Activated CD4-positive, alpha-beta T cell treated with anti-CD3 and anti-CD28 coated beads for 36 hours (primary cell): Measurements from ENCODE around the gene UBALD1. TPM values are rescaled to one million over a fixed set of nuclear protein-coding genes. Genes with fewer than 3 reads are reported as not detected.
"Not testable (repeated sequence)": the region's sequence is repeated elsewhere in the genome, so short reads cannot be mapped to it uniquely, and the experiment has no call there.

Source experiments
- ATAC-seq: fragments of 200-7000 bp; cut with Tn5 transposase; one replicate; pipeline ENCODE4 v1.10.0; 2021; ENCODE audit warnings: mild to moderate bottlenecking, moderate library complexity
- CTCF ChIA-PET: fragments of 350-600 bp; sonication (Branson Sonifier 250); formaldehyde crosslinking; loops from one replicate; lab custom pipeline; 2021; ENCODE audit warnings: antibody characterized with exemption; lab: Charles Lee
- POLR2A ChIA-PET: fragments of 350-600 bp; sonication (Branson Sonifier 250); formaldehyde crosslinking; loops from one replicate; lab custom pipeline; 2021; ENCODE audit warnings: antibody characterized with exemption, inconsistent platforms; lab: Charles Lee
- DNase-seq: peaks from one replicate; pipeline ENCODE4 v3.0.0-alpha.2; 2020
- H3K27ac Mint-ChIP-seq: one replicate; pipeline ENCODE4 v1.8.0; 2021; ENCODE audit warnings: mixed read lengths
- H3K27me3 Mint-ChIP-seq: one replicate; pipeline ENCODE4 v1.8.0; 2021; ENCODE audit warnings: mixed read lengths
- H3K36me3 Mint-ChIP-seq: one replicate; pipeline ENCODE4 v1.8.0; 2021; ENCODE audit warnings: low read depth, mixed read lengths
- H3K4me1 Mint-ChIP-seq: one replicate; pipeline ENCODE4 v1.8.0; 2021; ENCODE audit warnings: mixed read lengths
- H3K4me3 Mint-ChIP-seq: one replicate; pipeline ENCODE4 v1.8.0; 2021; ENCODE audit warnings: mild to moderate bottlenecking, moderate library complexity, mixed read lengths
- H3K9me3 Mint-ChIP-seq: one replicate; pipeline ENCODE4 v1.8.0; 2021; ENCODE audit warnings: low read depth, mixed read lengths
- intact Hi-C, 2 experiments: fragments of 100-400 bp; cut with DNase I in 1 of 2; cut with micrococcal nuclease in 1 of 2; formaldehyde crosslinking; loops; one replicate each; pipeline versions ENCODE4 v1.14.2 to v1.15.1; 2022 to 2024; cut with DNase I, micrococcal nuclease
- total RNA-seq, 2 experiments: library from RNA; stranded (reverse); gene quantifications; one replicate each; pipeline ENCODE4 v1.2.3, GENCODE V29; 2021

Gene UBALD1
- total RNA-seq, 2 experiments from 2014 or later = 9.7 to 10.2 TPM

DNA sequence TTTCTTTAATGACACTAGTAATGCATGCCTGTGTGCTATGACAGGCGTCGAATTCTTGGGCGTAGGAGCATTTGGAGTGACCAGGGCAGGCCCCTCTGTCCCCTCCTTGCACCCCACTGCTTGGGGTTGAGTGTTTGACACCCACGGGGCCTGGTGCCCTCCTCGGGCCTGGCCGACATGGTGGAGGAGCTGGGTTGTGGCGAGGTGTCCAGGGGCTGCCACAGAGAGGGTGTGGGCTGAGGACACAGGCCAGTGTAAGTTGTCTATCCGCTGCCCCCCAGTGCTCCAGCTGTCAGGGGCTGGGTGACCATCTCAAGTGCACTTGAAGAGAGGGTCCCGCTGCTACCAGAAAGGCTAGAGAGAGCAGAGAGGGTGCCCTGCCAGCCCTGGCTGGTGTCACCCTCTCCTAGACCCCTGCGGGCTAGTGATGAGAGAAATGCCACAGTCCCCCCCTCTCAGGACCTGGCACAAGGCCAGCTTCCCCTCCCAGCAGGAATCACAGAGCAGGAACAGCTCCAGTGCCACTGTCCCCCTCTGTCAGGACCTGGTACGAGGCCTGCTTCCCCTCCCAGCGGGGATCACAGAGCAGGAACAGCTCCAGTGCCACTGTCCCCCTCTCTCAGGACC lies 40.4 kb upstream of the UBALD1 start:
- ChIA-PET POLR2A (no interaction called here), CTCF (no interaction called here)

DNA sequence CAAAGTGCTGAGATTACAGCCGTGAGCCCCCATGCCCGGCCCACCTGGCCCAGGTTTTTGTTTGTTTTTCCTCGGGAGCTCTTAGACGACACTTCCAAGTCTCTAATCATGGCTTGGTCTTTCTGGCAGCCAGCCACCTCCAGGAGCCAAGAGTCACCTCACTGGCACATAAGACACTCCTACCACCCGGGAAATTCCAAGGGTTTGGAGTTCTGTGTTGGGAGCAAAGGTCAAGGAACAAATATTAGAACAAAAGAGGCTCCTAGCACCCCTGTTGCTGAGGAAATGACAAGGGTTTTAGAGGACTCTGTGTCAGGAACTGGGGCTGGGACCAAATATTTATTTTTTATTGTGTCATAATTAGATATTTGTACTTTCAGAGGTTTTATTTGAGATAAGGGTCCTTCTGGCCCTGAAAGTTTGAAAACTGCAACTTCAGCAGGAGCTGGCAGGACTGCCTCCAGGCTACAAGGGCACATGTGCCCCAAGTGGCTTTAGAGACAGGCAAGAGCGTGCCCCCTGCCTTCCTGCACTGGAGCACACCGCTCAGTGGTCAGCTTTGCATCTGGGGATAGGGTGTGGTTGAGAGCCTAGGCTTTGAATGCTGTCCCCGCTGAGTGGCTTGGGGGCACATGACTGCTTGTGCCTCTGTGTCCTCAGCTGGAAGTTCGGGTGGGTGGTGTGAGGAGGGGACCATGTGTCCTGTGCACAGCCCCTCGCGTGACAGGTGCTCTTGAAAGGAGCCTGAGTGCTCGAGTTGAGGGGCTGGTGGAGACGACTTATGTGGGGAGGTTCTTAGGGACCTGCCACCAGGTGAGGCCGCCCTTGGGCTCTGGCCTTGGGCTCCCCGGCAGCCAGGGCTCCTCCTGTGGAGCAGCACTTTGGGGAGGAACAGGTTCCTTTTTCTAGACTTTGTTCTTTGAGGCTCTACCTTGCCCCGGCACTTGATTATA lies 39.6 kb upstream of the UBALD1 start:
- Mint-ChIP-seq H3K4me1 (peaks cover 20% of the 10 kb centered on the region), H3K9me3 (no peaks in the 10 kb centered on the region), H3K27me3 (no peaks in the 10 kb centered on the region), H3K4me3 (no peak overlapping the region), H3K36me3 (peaks cover 26% of the 10 kb centered on the region), H3K27ac (no peak overlapping the region)
- ATAC-seq = no peak
- DNase-seq = no peak
- CTCF ChIA-PET = interaction anchor here (0.5 kb wide), 1 partner anchor 75 kb away, joined by 3 read pairs; no protein-coding TSS in a partner anchor
- intact Hi-C loops = no loop called here
- POLR2A ChIA-PET = no interaction called here

More for the DNA sequence above, 40.4 kb upstream of the UBALD1 start:
- ATAC-seq (no peak), DNase-seq (no peak)
- Mint-ChIP-seq H3K9me3 (no peaks in the 10 kb centered on the region), H3K36me3 (peaks cover 21% of the 10 kb centered on the region), H3K4me3 (no peak overlapping the region), H3K27ac (no peak overlapping the region), H3K4me1 (peaks cover 22% of the 10 kb centered on the region), H3K27me3 (no peaks in the 10 kb centered on the region)
- intact Hi-C loops = no loop called here

DNA sequence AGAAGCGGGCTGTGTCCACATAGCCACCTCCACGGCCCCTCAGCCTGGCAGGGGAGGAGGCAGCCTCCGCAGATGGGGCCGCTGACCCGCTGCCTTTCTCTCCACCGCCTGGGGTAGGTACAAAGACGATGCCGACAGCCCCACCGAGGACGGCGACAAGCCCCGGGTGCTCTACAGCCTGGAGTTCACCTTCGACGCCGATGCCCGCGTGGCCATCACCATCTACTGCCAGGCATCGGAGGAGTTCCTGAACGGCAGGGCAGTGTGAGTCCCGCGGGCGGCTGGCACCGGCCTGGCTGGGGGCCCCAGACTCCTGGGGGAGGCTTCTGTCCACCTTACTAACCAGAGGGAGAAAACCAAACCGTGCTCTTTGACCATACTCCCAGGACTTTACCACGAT lies 37.9 kb upstream of the UBALD1 start:
- DNase-seq = no peak
- peaks cover 32% of the 10 kb centered on the region for H3K36me3 Mint-ChIP-seq
- no peak for ATAC-seq
- H3K27me3 Mint-ChIP-seq = no peaks in the 10 kb centered on the region
- H3K4me1 Mint-ChIP-seq = peaks cover 18% of the 10 kb centered on the region
- intact Hi-C loops = no loop called here
- POLR2A ChIA-PET = no interaction called here
- no peak overlapping the region for H3K27ac Mint-ChIP-seq
- H3K4me3 Mint-ChIP-seq = no peak overlapping the region
- CTCF ChIA-PET = no interaction called here
- H3K9me3 Mint-ChIP-seq = no peaks in the 10 kb centered on the region

DNA sequence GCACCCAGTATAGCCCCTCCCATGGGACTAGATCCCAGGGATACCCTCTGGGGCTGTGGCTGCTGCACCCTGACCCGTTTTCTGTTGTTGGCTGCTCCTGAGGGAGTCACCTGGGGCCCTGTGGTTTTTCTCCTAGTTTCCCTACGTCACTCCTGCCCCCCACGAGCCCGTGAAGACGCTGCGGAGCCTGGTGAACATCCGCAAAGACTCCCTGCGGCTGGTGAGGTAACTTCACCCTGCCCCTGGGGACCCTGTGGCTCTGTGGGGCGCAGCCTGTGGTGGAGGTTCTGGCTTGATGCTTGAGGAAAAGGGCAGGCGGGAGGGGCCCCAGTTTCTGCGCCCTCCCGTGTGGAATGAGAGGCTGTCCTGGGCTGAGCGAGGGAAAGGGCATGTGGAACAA lies 37.1 kb upstream of the UBALD1 start:
- Mint-ChIP-seq H3K27ac (no peak overlapping the region), H3K4me3 (no peak overlapping the region), H3K36me3 (peaks cover 29% of the 10 kb centered on the region), H3K27me3 (no peaks in the 10 kb centered on the region), H3K4me1 (peaks cover 23% of the 10 kb centered on the region), H3K9me3 (no peaks in the 10 kb centered on the region)
- intact Hi-C loops = no loop called here
- ATAC-seq = no peak
- ChIA-PET CTCF (no interaction called here), POLR2A (no interaction called here)
- no peak for DNase-seq

DNA sequence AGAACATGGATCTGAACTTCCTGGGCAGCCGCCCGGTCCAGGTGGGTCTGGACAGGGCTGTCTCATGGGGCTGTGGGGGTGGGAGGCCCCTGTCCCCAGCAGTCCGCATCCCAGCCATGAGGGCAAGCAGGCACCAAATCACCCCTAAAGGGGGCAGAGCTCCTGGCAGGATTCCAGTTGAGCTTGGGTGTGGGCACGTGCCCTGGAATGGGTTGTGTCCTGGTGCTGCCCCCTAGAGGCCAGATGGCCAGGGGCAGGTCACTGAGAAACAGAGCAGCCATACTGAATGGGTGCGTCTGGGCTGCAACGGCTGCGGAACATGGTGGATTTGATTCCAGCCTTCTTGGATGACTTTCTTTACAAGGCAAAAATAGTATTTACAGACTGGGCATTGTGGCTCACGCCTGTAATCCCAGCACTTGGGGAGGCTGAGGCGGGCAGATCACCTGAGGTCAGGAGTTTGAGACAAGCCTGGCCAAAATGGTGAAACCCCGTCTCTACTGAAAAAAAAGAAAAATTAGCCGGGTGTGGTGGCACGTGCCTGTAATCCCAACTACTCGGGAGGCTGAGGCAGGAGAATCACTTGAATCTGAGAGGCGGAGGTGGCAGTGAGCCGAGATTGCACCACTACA lies 35.9 kb upstream of the UBALD1 start:
- CTCF ChIA-PET = interaction anchor here (1.0 to 2.2 kb wide), 10 partner anchors 8 to 172 kb away, joined by 3 to 15 read pairs (median 6); partner anchors contain the start of gene MGRN1
- H3K27me3 Mint-ChIP-seq, intact Hi-C loops, H3K9me3 Mint-ChIP-seq, POLR2A ChIA-PET, H3K4me3 Mint-ChIP-seq: not testable (repeated sequence)
- Mint-ChIP-seq H3K4me1 (peaks cover 28% of the 10 kb centered on the region), H3K36me3 (peaks cover 23% of the 10 kb centered on the region), H3K27ac (peak overlapping the region; percentile 37)
- ATAC-seq = peak; percentile 75
- peak; percentile 89 for DNase-seq

DNA sequence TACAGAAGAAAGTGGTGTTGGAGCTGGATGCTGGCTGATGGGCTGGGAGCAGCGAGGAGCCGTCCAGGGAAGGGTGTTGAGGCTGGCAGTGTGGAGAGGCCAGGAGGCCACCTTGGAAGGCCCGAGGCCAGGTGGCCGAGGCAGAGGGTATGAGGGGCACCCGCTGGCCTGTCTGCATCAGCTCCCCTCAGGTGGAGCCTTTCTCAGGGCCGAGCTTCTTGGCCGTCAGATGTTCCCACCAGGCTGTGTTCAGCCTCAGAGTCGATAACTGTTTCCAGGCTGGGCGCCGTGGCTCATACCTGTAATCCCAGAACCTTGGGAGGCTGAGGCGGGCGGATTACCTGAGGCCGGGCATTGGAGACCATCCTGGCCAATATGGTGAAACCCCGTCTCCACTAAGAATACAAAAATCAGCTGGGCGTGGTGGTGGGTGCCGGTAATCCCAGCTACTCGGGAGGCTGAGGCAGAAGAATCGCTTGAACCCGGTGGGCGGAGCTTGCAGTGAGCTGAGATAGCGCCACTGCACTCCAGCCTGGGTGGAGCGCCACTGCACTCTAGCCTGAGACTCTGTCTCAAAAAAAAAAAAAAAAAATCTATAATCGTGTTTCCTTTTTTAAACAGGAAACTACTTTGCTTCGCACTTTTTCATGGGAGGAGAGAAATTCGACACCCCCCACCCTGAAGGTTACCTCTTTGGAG lies 35.2 kb upstream of the UBALD1 start:
- DNase-seq = peak; percentile 53
- Mint-ChIP-seq H3K4me3 (no peak overlapping the region), H3K36me3 (peaks cover 23% of the 10 kb centered on the region), H3K4me1 (peaks cover 31% of the 10 kb centered on the region), H3K27ac (peak overlapping the region; percentile 37), H3K27me3 (no peaks in the 10 kb centered on the region), H3K9me3 (no peaks in the 10 kb centered on the region)
- peak; percentile 54 for ATAC-seq
- POLR2A ChIA-PET = interaction anchor here (0.5 kb wide), 1 partner anchor 21 kb away, joined by 3 read pairs; no protein-coding TSS in a partner anchor
- intact Hi-C loops = no loop called here
- CTCF ChIA-PET = interaction anchor here (0.8 to 2.2 kb wide), 12 partner anchors 9 to 172 kb away, joined by 3 to 15 read pairs (median 4); partner anchors contain the start of gene MGRN1

DNA sequence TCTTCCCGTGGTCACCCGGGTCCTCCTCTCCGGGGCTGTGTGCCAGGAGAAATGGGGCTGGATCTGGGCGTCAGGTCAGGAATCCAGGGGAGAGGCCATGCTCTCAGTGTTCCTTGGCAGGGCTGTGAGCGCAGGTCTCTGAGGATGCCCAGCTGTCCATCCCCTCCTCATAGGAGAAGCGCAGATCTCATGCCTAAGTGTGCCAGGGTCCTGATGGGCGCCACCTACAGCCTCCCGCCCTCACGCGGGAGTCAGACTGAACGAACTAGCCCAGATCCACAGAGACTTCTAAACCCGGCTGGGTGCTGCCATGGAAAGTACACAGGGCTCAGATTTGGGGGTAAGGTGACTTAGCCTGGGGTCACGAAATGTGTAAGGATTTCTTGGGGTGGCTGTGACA lies 34.2 kb upstream of the UBALD1 start:
- ATAC-seq = peak; percentile 7
- POLR2A ChIA-PET = no interaction called here

DNA sequence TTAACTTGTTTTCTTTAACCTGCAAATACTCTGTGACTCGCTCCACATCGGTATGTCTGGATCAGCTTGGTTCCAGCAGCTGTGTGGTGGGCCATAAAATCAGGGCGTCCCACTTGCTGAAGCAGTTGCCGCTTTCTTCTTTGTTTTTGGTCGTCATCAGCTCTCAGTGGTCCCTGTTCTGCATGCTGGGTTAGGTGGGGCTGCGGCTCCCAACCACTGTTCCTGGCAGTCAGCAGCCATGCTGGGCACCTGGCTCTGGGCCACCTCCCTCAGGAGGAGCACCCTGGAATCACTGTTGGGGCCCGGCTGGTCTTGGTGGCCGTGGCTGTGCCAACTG lies 32.9 kb upstream of the UBALD1 start:
- Mint-ChIP-seq H3K27me3 (no peaks in the 10 kb centered on the region), H3K4me1 (peaks cover 31% of the 10 kb centered on the region), H3K36me3 (peaks cover 22% of the 10 kb centered on the region), H3K9me3 (no peaks in the 10 kb centered on the region), H3K27ac (peak overlapping the region; percentile 37), H3K4me3 (no peak overlapping the region)
- POLR2A ChIA-PET = no interaction called here
- intact Hi-C loops = no loop called here
- DNase-seq = no peak
- peak; percentile 2 for ATAC-seq
- CTCF ChIA-PET = interaction anchor here (0.9 kb wide), 1 partner anchor 173 kb away, joined by 3 read pairs; the partner anchor contains the start of gene NMRAL1

More for the DNA sequence above, 34.2 kb upstream of the UBALD1 start:
- Mint-ChIP-seq H3K36me3 (peaks cover 22% of the 10 kb centered on the region), H3K27me3 (no peaks in the 10 kb centered on the region), H3K4me3 (no peak overlapping the region), H3K27ac (no peak overlapping the region), H3K9me3 (no peaks in the 10 kb centered on the region), H3K4me1 (peaks cover 31% of the 10 kb centered on the region)
- peak; percentile 27 for DNase-seq
- intact Hi-C loops = no loop called here
- CTCF ChIA-PET = interaction anchor here (1.1 to 2.2 kb wide), 2 partner anchors 11 to 49 kb away, joined by 3 to 12 read pairs; no protein-coding TSS in a partner anchor

DNA sequence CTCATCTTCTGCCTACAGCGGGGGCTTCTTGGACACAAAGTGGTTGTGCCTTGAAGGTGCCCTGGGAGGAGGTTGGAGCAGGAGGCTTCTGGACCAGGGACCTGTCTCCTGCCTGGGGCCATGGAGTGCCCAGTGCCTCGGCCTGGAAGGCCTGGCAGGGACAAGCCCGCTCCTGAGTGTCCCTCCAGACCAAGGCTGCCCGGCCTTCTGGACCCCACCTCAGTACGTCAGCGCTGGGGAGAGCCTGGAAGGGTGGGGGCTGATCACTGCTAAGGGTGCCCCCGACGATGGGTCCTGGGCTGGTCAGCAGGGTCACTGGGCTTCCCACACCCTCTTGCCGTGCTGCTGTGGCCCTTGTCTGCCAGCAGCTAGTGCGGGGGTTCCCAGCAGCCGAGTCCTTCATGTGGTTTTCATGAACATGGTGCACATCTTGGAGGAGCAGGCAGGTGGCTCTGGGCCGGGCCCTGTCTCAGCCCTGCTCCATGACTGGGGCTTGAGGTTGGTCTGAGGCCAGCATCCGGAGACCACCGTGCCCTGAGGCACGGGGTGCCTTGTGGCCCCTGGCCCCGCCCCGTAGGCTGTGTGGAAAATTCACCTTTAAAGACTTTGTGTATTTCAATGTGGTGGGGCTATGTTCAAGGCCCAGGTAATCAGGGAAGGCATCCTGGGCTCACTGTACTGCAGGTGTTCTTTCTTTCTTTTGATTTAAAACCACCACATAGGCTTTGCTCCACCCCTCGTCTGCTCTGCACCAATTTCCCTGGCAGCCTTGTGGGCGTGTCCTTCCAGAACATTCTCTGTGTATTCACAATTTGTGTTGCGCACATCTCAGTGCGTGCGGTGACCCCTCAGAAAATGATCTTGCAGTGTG lies 32.3 kb upstream of the UBALD1 start:
- peaks cover 21% of the 10 kb centered on the region for H3K36me3 Mint-ChIP-seq
- DNase-seq (peak; percentile 41), ATAC-seq (peak; percentile 20)
- H3K9me3 Mint-ChIP-seq = no peaks in the 10 kb centered on the region
- H3K4me1 Mint-ChIP-seq = peaks cover 31% of the 10 kb centered on the region
- ChIA-PET POLR2A (no interaction called here), CTCF (interaction anchor here (0.9 kb wide), 1 partner anchor 172 kb away, joined by 3 read pairs; the partner anchor contains the start of gene NMRAL1)
- no peaks in the 10 kb centered on the region for H3K27me3 Mint-ChIP-seq
- H3K4me3 Mint-ChIP-seq = no peak overlapping the region
- peak overlapping the region; percentile 51 for H3K27ac Mint-ChIP-seq
- intact Hi-C loops = no loop called here

DNA sequence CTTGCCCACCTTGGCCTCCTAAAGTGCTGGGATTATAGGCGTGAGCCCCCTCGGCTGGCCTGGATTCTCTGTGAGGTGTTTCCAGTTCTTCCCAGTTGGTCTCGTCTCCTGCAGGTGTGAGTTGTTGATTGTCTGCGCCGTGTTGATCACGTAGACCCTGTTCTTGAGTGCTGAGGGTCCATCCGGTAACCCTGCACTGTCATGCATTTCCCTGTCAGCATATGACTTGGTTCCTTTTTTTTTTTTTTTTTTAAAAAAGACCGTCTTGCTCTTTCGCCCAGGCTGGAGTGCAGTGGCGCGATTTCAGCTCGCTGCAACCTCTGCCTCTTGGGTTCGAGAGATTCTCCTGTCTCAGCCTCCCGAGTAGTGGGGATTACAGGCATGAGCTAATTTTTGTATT lies 27.2 kb upstream of the UBALD1 start:
- intact Hi-C loops = no loop called here
- Mint-ChIP-seq H3K4me1 (peaks cover 26% of the 10 kb centered on the region), H3K27me3 (no peaks in the 10 kb centered on the region), H3K27ac (no peak overlapping the region), H3K9me3 (no peaks in the 10 kb centered on the region), H3K36me3 (peaks cover 3% of the 10 kb centered on the region), H3K4me3 (no peak overlapping the region)
- ChIA-PET CTCF (interaction anchor here (1.1 kb wide), 1 partner anchor 65 kb away, joined by 3 read pairs; no protein-coding TSS in a partner anchor), POLR2A (no interaction called here)
- no peak for DNase-seq
- no peak for ATAC-seq
